Measurements from ENCODE around the gene PLAAT2. TPM values are rescaled to one million over a fixed set of nuclear protein-coding genes. Genes with fewer than 3 reads are reported as not detected.

Gene PLAAT2
- total and polyA plus RNA-seq, 9 of the 15 experiments (the other 6 are each of a cell fraction or from before 2014, with no cell fraction given), result not detected

DNA sequence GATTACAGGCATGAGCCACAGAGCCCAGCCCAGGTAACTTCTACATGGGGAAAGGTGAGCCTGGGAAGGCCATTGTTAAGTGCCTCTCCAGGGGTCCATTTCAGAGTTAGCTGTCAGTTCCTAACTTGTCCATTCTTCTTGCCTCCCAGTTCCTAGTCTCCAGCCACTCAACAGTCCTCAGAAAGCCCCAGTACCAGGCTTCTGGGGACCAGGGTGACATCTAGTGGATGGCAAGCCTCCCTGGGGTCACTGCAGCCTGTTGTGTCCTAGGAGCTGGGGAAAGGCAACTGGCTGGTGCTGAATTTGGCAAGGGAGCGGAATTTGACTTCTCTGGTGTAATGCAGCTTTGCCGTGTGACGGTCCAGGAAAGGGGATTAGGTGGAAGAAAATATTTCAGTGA, 55.2 kb downstream of the PLAAT2 start (continued):
- TF ChIP-seq SIN3A (IDR thresholded peaks at IDR 0.05; ENCODE audit: borderline replicate concordance in 2 of 2, control insufficient read depth in 1 of 2, low read depth in 2 of 2, low read length in 2 of 2) (no peak), HDAC6 (IDR thresholded peaks at IDR 0.05; ENCODE audit: low read depth, low read length) (no peak), NFYB (IDR thresholded peaks at IDR 0.05; ENCODE audit: extremely low read depth, insufficient read length) (no peak), ZNF124 (CRISPR knock-in tag; IDR thresholded peaks at IDR 0.05) (no peak), TFAM (CRISPR knock-in tag; conservative IDR thresholded peaks at IDR 0.05) (no peak), ZNF431 (CRISPR knock-in tag; IDR thresholded peaks at IDR 0.05) (no peak), RAD21 (CRISPR knock-in tag; conservative IDR thresholded peaks at IDR 0.05 in 1 of 2, IDR thresholded peaks at IDR 0.05 in 1 of 2) (peak; percentile 88 to 92), ZNF224 (CRISPR knock-in tag; IDR thresholded peaks at IDR 0.05) (no peak), BCOR (IDR thresholded peaks at IDR 0.05) (no peak), POLR3G (IDR thresholded peaks at IDR 0.05; ENCODE audit: extremely low read depth, insufficient read length, insufficient replicate concordance) (no peak), ZNF384 (IDR thresholded peaks at IDR 0.05; ENCODE audit: low read depth, low read length) (no peak), ZNF551 (CRISPR knock-in tag; IDR thresholded peaks at IDR 0.05) (no peak), SAFB (IDR thresholded peaks at IDR 0.05; ENCODE audit: borderline replicate concordance, low read depth, low read length) (no peak), ZNF174 (CRISPR knock-in tag; IDR thresholded peaks at IDR 0.05) (no peak), SMC3 (conservative IDR thresholded peaks at IDR 0.05; ENCODE audit: insufficient read depth, low read depth, low read length) (peak; percentile 61; the same call in 1 of the 2 replicates), KAT7 (CRISPR knock-in tag; IDR thresholded peaks at IDR 0.05; ENCODE audit: borderline replicate concordance) (no peak)
- TF ChIP-seq, protein P1, sequence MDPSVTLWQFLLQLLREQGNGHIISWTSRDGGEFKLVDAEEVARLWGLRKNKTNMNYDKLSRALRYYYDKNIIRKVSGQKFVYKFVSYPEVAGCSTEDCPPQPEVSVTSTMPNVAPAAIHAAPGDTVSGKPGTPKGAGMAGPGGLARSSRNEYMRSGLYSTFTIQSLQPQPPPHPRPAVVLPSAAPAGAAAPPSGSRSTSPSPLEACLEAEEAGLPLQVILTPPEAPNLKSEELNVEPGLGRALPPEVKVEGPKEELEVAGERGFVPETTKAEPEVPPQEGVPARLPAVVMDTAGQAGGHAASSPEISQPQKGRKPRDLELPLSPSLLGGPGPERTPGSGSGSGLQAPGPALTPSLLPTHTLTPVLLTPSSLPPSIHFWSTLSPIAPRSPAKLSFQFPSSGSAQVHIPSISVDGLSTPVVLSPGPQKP (CRISPR knock-in tag; IDR thresholded peaks at IDR 0.05), result no peak
- TF ChIP-seq, protein P2, sequence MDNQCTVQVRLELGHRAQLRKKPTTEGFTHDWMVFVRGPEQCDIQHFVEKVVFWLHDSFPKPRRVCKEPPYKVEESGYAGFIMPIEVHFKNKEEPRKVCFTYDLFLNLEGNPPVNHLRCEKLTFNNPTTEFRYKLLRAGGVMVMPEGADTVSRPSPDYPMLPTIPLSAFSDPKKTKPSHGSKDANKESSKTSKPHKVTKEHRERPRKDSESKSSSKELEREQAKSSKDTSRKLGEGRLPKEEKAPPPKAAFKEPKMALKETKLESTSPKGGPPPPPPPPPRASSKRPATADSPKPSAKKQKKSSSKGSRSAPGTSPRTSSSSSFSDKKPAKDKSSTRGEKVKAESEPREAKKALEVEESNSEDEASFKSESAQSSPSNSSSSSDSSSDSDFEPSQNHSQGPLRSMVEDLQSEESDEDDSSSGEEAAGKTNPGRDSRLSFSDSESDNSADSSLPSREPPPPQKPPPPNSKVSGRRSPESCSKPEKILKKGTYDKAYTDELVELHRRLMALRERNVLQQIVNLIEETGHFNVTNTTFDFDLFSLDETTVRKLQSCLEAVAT (IDR thresholded peaks at IDR 0.05), result no peak
- TF ChIP-seq, protein P3, sequence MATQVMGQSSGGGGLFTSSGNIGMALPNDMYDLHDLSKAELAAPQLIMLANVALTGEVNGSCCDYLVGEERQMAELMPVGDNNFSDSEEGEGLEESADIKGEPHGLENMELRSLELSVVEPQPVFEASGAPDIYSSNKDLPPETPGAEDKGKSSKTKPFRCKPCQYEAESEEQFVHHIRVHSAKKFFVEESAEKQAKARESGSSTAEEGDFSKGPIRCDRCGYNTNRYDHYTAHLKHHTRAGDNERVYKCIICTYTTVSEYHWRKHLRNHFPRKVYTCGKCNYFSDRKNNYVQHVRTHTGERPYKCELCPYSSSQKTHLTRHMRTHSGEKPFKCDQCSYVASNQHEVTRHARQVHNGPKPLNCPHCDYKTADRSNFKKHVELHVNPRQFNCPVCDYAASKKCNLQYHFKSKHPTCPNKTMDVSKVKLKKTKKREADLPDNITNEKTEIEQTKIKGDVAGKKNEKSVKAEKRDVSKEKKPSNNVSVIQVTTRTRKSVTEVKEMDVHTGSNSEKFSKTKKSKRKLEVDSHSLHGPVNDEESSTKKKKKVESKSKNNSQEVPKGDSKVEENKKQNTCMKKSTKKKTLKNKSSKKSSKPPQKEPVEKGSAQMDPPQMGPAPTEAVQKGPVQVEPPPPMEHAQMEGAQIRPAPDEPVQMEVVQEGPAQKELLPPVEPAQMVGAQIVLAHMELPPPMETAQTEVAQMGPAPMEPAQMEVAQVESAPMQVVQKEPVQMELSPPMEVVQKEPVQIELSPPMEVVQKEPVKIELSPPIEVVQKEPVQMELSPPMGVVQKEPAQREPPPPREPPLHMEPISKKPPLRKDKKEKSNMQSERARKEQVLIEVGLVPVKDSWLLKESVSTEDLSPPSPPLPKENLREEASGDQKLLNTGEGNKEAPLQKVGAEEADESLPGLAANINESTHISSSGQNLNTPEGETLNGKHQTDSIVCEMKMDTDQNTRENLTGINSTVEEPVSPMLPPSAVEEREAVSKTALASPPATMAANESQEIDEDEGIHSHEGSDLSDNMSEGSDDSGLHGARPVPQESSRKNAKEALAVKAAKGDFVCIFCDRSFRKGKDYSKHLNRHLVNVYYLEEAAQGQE (IDR thresholded peaks at IDR 0.05; ENCODE audit: borderline replicate concordance), result peak; percentile 85
- TF ChIP-seq, protein P3 (CRISPR knock-in tag; IDR thresholded peaks at IDR 0.05; ENCODE audit: low read depth), result no peak

Measured in K562 (cell line).